Measurements from ENCODE around the gene ADCY9. TPM values are rescaled to one million over a fixed set of nuclear protein-coding genes. Genes with fewer than 3 reads are reported as not detected.

ADCY9 gene
- polyA plus RNA-seq, 1 donor (not counting 4 experiments of a cell fraction or from before 2014, with no cell fraction given): 3.0 TPM

DNA sequence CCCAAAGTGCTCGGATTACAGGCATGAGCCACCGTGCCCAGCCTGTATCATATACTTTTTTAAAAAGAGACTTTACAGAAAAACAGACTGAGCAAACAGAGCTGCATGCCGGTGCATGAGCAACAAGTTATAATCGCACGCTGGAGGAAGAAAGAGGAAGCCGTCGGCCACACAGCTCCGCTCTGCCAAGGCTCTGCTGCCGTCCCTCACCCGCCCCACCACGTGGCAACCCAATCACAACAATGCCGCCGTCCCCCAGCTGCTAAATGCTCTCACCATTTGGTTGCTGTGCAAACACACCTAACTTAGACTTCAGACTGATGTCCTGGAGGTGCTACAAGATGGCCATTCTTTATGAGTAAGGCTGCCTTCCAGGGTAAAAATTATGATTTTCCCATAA lies 83.5 kb downstream of the ADCY9 start:
- FAIRE-seq: no peak
- no peaks in the 10 kb centered on the region for H4K20me1 ChIP-seq (ENCODE audit: control insufficient read depth, extremely low read depth, insufficient read depth, low read length)
- peaks cover 4% of the 10 kb centered on the region for H3K4me1 ChIP-seq (ENCODE audit: control insufficient read depth, extremely low read depth, insufficient read depth, low read length)
- TF ChIP-seq, protein P1, sequence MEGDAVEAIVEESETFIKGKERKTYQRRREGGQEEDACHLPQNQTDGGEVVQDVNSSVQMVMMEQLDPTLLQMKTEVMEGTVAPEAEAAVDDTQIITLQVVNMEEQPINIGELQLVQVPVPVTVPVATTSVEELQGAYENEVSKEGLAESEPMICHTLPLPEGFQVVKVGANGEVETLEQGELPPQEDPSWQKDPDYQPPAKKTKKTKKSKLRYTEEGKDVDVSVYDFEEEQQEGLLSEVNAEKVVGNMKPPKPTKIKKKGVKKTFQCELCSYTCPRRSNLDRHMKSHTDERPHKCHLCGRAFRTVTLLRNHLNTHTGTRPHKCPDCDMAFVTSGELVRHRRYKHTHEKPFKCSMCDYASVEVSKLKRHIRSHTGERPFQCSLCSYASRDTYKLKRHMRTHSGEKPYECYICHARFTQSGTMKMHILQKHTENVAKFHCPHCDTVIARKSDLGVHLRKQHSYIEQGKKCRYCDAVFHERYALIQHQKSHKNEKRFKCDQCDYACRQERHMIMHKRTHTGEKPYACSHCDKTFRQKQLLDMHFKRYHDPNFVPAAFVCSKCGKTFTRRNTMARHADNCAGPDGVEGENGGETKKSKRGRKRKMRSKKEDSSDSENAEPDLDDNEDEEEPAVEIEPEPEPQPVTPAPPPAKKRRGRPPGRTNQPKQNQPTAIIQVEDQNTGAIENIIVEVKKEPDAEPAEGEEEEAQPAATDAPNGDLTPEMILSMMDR (optimal IDR thresholded peaks at IDR 0.05 in 1 of 3, IDR thresholded peaks at IDR 0.05 in 1 of 3, conservative IDR thresholded peaks at IDR 0.05 in 1 of 3; ENCODE audit: extremely low read depth in 1 of 3, insufficient read depth in 2 of 3, low read length in 3 of 3): no peak
- no peak for TF ChIP-seq EZH2 (IDR thresholded peaks at IDR 0.05; ENCODE audit: low read length)
- no peaks in the 10 kb centered on the region for H3K79me2 ChIP-seq (ENCODE audit: control insufficient read depth, insufficient read depth, low read length)
- H3K4me3 ChIP-seq (ENCODE audit: control insufficient read depth in 2 of 3, extremely low read depth in 1 of 3, insufficient read depth in 2 of 3, low read depth in 1 of 3, low read length in 3 of 3): no peak overlapping the region
- DNase-seq (ENCODE audit: low read depth, low spot score): no peak
- peak overlapping the region; percentile 16 for H3K4me2 ChIP-seq (ENCODE audit: control insufficient read depth, extremely low read depth, insufficient read depth, low read depth, low read length)
- no peak overlapping the region for H3K9ac ChIP-seq (ENCODE audit: control insufficient read depth, extremely low read depth, insufficient read depth, low read length)
- no peaks in the 10 kb centered on the region for H3K27me3 ChIP-seq (ENCODE audit: control insufficient read depth, extremely low read depth, insufficient read depth, low read length)
- peak overlapping the region; percentile 66 for H2AFZ ChIP-seq (ENCODE audit: control insufficient read depth, low read length)
- H3K36me3 ChIP-seq (ENCODE audit: control insufficient read depth in 2 of 2, extremely low read depth in 1 of 2, insufficient read depth in 2 of 2, low read length in 2 of 2): no peaks in the 10 kb centered on the region
- dilution Hi-C loops (cut with MboI; ENCODE audit: extremely low pct_ligation_motif_present, low sequenced_read_pairs): no loop called here
- H3K9me1 ChIP-seq (ENCODE audit: control insufficient read depth, extremely low read depth, insufficient read depth, low read length): no peaks in the 10 kb centered on the region
- H3K27ac ChIP-seq (ENCODE audit: control insufficient read depth, insufficient read depth, low read length): no peak overlapping the region
- no peaks in the 10 kb centered on the region for H3K9me3 ChIP-seq (ENCODE audit: control insufficient read depth, low read depth, low read length)

DNA sequence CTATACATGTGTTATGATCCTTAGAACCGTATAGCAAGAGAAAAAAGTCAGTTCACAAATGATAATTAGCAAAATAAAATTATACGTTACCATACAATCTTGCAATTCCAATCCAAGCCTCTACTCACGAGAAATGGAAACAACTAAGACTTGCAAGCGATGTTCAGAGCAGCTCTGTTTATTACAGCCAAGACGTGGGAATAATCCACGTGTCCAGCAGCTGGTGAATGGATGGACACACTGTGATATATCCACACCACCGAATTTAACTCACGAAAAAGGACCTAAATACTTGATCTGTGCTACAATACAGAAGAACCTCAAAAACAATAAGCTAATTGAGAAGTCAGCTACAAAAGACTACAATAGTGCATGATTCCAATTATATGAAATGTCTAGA lies 88.1 kb downstream of the ADCY9 start:
- H3K4me1 ChIP-seq (ENCODE audit: control insufficient read depth, extremely low read depth, insufficient read depth, low read length): peaks cover 4% of the 10 kb centered on the region
- TF ChIP-seq, protein P1 (optimal IDR thresholded peaks at IDR 0.05 in 1 of 3, IDR thresholded peaks at IDR 0.05 in 1 of 3, conservative IDR thresholded peaks at IDR 0.05 in 1 of 3; ENCODE audit: extremely low read depth in 1 of 3, insufficient read depth in 2 of 3, low read length in 3 of 3): no peak
- TF ChIP-seq EZH2 (IDR thresholded peaks at IDR 0.05; ENCODE audit: low read length): no peak
- DNase-seq (ENCODE audit: low read depth, low spot score): no peak
- no peaks in the 10 kb centered on the region for H3K9me1 ChIP-seq (ENCODE audit: control insufficient read depth, extremely low read depth, insufficient read depth, low read length)
- no peak for FAIRE-seq
- H4K20me1 ChIP-seq (ENCODE audit: control insufficient read depth, extremely low read depth, insufficient read depth, low read length): no peaks in the 10 kb centered on the region
- H3K9me3 ChIP-seq (ENCODE audit: control insufficient read depth, low read depth, low read length): no peaks in the 10 kb centered on the region
- H3K4me2 ChIP-seq (ENCODE audit: control insufficient read depth, extremely low read depth, insufficient read depth, low read depth, low read length): no peak overlapping the region
- dilution Hi-C loops (cut with MboI; ENCODE audit: extremely low pct_ligation_motif_present, low sequenced_read_pairs): no loop called here
- no peaks in the 10 kb centered on the region for H3K36me3 ChIP-seq (ENCODE audit: control insufficient read depth in 2 of 2, extremely low read depth in 1 of 2, insufficient read depth in 2 of 2, low read length in 2 of 2)
- no peak overlapping the region for H3K4me3 ChIP-seq (ENCODE audit: control insufficient read depth in 2 of 3, extremely low read depth in 1 of 3, insufficient read depth in 2 of 3, low read depth in 1 of 3, low read length in 3 of 3)
- no peaks in the 10 kb centered on the region for H3K27me3 ChIP-seq (ENCODE audit: control insufficient read depth, extremely low read depth, insufficient read depth, low read length)
- no peak overlapping the region for H3K9ac ChIP-seq (ENCODE audit: control insufficient read depth, extremely low read depth, insufficient read depth, low read length)
- no peaks in the 10 kb centered on the region for H3K79me2 ChIP-seq (ENCODE audit: control insufficient read depth, insufficient read depth, low read length)
- H3K27ac ChIP-seq (ENCODE audit: control insufficient read depth, insufficient read depth, low read length): no peak overlapping the region
- no peak overlapping the region for H2AFZ ChIP-seq (ENCODE audit: control insufficient read depth, low read length)
